HG03103 (cell line): Measurements from ENCODE around the gene UST.
"Not testable (repeated sequence)": the region's sequence is repeated elsewhere in the genome, so short reads cannot be mapped to it uniquely, and the experiment has no call there.

Experiments used
- ATAC-seq: cut with Tn5 transposase; IDR thresholded peaks from one replicate; pipeline ENCODE4 v1.9.1; 2021; ENCODE audit warnings: low read depth; ENCODE audit not compliant: unreplicated experiment

The UST gene

DNA sequence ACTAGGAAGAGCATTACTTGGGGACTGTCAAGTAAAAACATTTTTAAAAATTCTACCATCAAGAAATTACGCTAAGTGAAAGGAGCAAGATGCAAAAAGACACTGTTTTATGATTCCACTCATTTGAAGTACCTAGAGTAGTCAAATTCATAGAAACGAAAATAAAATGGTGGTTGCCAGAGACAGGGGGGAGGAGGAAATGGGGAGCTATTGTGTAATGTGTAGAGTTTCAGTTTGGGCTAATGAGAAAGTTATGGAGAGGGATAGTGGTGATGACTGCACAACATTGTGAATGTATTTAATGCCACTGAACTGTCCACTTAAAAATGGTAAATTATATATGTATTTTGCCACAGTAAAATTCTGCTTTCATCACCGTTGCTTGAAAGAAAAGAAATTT lies 83.8 kb downstream of the UST start:
- no peak for ATAC-seq

- no peak for ATAC-seq
These were observed 84.2 kb downstream of the UST start for GRCh38 chr6:148831064-148831463.

GRCh38 chr6:148831531-148831930 lies 84.7 kb downstream of the UST start:
- no peak for ATAC-seq

DNA sequence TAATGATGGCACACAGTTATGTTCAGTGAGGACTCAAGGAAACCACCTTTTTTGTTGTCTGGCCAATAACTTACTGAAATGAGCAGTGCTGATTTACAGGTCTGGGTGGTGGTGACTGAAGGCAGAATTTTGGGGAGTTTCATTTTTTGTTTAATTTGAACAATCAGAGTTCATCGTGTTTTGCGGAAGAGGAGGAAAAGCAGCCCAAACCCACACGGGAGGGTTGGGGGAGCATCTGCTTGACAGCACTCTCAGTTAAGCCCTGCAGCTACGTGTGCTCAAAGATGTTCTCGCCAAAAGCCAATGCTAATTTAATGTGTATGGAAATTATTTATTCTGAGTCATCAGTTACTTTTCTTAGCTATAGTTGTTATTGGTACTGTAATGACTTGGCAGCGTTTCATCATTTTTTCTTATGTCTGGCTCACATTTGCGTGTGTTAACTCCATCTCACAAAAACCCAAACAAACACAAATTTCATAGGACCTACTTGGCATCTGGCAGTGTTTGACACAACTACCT lies 89.2 kb downstream of the UST start:
- ATAC-seq: no peak

- no peak for ATAC-seq
These were observed 89.9 kb downstream of the UST start for GRCh38 chr6:148836751-148837150.

DNA sequence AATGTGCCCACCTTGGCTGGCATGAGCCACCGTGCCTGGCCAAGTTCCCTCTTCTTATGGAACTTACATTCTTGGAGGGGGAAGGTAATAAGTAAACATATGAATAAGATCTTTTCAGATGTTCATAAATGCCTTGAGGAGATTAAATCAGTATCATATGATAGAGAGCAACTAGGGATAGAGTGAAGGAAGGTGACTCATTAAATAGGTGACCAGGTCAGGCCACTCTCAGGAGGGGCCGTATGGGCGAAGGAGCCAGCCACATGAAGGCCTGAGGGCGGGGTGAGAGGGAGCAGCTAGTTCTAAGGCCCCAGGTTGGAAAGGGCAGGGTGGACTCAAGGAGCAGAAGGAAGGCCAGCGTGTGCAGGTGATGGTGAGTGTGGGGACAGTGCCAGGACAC lies 91.1 kb downstream of the UST start:
- no peak for ATAC-seq

- no peak for ATAC-seq
These were observed 92.2 kb downstream of the UST start for GRCh38 chr6:148839044-148839443.

DNA sequence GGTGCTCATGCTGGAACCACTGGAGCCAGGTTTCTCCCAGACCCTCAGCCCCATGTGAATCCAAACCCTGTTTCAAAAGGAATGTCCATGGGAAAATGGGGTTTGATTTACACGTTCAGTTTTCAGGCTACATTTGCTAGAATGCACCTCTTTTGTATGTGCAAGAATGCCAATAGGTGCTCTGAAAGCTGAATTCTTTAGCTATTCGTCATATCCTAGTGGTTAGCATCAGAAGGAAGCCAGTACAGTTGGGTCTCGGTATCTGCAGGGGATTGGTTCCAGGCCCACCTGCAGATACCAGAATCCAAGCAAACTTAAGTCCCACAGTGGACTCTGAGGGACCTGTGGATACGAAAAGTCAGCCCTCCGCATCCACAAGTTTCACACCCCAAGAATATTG lies 93.4 kb downstream of the UST start:
- no peak for ATAC-seq

DNA sequence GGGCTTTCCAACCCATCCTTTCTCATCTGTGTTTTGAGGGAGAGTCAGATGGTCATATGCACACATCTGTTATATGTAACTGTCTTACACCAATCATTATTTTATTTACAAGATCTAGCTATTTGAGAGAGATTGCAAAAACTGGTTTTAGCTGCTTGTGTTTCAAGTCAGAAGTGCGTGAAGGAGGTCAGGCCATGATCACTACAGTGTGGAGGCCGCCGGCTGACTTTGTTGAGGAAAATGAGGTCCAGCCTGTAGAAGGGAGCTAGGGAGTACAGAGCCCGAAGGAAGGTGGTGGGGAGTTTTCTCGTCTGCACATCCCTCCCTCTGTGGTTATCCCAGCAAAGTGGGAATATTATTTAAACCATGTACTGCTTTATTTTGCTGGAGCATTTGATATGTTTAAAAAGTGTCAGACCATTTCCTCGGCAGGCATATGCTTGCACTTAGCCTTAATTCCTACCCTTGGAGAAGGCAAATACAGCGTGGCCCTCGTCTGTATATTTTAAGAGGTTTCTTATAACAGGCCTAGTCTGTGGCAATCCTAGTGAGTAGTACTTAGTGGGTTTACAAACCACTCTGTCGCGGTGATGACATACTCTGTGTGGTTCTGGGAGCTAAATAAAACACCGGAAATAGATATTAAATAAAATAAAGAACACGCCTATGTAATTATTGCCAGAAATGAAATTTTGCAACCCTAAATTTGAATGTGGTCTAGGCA lies 95.6 kb downstream of the UST start:
- ATAC-seq: no peak

- no peak for ATAC-seq
These were observed 98.6 kb downstream of the UST start for GRCh38 chr6:148845464-148845863.

DNA sequence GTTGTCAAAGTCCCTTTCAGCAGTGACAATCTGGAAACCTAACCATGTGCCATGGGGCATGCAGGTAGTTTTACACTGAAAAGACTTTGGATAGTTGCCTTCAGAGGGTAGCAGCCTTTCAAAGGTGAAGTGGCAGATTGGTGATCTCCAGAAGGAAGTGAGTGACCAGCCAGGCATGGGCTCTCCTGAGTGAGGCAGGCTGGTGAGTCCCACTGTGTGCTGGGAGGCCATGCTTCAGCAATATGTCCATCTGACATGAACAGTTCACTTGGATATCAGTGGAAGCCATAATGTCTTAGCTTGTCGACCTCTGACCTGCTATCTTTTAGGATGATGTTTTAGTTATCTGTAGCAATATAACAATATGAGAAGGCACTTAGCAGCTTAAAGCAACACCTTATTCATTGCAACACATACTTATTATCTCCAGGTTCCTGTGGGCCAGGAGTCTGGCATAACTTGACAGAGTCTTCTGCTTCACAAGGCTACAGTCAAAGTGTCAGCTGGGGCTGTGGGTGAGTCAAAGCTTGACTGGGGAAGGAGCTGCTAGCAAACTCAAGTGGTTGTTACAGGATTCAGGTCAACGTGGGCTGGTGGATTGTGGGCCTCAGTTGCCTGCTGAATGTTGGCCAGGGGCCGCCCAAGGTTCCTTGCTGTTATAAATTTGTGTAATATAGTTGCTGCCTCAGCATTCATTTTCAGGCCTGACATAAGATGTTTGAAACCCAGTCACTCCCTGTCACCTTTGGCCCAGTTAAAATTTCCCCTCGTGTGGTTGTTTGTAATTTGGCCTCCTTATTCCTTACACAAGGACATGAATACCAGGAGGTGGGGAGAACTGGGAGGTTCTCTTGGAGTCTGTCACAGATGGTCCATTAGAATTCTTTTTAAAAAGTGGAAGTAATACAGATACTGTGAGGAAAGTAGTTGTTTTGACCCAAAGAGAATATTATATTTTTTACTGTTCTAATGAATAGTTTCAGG lies 100.2 kb downstream of the UST start:
- ATAC-seq: no peak

DNA sequence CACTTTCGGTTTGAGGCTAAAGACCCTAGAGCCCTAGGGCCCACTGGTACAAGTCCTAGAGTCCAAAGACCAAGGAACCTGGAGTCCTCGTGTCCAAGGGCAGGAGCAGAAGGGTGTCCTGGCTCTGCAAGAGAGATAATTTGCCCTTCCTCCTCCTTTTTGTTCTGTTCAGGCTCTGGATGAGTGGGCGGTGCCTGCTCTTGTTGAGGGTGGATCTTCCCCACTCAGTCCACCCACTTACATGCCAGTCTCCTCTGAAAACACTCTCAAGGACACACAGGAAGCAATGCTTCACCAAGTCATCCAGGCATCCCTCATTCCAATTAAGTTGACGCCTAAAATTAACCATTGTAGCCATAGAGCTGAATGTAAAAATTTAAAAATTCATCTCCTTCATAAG lies 102.1 kb downstream of the UST start:
- no peak for ATAC-seq

- ATAC-seq: not testable (repeated sequence)
These were observed 102.6 kb downstream of the UST start for GRCh38 chr6:148849449-148849848.

DNA sequence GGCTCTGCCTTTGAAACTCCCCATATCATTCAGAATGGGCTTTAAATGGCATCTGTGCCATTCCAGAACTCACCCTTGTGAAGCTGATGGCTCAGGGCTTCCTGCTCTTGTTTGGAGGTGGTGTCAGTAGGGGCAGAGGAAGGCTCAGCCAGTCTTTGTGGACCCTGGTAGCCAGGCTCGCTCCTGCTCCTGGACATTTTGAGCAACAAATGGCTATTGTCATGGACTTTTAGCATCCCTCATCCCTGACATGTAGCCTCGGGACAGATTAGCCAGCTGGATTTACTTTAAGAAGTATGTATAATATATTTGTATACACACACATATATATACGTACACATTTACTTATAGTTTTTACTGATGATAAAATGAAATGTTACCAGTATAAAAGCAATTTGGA lies 104.1 kb downstream of the UST start:
- no peak for ATAC-seq

DNA sequence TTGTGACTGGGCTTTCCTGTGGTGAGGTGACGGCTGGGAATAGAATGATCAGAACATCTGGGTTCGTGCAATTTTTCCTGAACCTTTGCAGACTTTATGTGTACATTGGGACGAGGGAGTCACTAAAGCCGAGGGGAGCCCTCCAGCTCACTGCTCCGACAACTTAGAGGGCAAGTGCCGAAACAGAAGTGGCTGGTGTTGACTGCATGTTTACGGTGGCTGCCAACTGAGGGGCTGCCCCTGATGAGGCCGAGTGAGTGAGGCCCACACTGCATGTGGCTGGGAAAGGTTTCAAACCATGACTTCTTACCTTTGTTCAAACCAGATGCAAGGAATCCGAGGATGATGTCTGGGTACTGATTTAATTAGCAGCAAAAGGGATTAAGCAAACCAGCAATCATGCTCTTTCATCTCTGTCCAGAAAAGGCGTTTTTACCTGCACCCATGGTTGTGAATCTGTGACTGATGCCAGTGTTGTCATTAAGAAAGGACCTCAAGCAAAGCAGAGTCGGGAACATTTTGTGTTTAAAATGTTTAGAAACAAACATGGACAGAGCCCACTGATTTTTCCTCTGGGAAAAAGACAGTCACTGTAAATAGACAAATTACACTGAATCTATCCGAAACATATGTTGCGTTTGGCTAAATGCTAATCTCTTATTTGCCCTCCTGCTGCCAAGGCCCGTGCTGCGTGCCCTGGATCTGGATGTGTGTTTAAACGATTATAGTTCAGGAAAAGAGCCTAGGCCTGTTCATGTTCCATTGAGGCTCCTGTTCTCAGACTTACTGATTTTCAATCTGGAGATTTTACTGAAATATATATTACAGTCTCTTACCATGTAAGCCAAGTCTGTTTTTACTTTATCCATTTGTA lies 105.1 kb downstream of the UST start:
- no peak for ATAC-seq

DNA sequence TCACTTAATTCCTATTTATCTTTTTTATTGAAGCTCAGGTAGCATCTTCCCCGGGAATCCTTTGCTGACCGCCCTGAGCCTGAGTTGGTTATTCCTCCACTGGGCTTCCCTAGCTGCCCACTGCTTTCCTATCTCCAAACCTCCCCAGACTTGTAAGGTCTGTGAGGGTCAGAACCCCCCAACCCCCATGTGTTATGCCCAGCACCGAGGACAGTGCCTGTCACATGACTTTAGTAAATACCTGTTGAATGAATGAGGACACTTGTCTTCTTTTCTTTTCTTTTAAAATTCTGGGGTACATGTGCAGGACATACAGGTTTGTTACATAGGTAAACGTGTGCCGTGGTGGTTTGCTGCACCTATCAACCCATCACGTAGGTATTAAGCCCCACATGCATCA lies 105.9 kb downstream of the UST start:
- ATAC-seq: no peak

DNA sequence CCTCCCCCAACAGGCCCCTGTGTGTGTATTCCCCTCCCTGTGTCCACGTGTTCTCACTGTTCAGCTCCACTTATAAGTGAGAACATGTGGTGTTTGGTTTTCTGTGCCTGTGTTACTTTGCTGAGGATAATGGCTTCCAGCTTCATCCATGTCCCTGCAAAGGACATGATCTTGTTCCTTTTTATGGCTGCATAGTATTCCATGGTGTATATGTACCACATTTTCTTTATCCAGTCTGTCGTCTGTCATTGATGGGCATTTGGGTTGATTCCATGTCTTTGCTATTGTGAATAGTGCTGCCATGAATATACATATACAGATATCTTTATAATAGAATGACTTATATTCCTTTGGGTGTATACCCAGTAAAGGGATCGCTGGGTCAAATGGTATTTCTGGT lies 106.3 kb downstream of the UST start:
- ATAC-seq: not testable (repeated sequence)

DNA sequence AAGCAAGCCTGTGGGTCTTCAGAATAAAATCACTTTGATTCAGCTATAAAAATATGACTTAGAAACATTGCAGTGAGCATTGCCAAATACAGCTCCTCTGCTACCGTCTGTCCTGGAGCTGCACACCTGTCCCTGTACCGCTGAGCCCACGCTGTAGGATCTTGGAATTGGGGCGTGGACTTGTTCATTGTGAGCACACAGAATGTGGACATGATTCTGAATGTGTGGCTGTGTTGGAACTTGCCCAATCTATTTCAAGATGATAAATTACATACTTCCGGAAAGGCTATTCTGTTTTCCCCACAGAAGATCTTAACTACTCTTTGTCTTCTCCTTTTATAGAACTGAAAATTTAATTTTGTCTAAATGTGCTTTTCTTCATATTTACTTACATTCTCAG lies 107.3 kb downstream of the UST start:
- ATAC-seq: no peak

DNA sequence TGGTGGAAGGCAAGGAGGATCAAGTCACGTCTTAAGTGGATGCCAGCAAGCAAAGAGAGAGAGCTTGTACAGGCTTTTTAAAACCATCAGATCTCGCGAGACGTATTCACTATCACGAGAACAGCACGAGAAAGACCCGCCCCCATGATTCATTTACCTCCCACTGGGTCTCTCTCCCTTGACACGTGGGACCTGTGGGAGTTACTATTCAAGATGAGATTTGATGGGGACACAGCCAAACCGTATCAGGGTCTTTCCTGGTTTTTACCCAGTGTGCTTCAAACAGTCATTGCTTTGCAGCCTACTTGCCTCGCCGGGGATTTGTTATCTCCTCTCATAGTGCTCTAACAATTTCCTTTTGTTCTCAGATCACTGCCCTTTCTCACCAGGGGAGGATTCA lies 108.2 kb downstream of the UST start:
- ATAC-seq: no peak

GRCh38 chr6:148855744-148856143 lies 108.9 kb downstream of the UST start:
- ATAC-seq: no peak
